Measurements from ENCODE around the gene CYLD.

Gene CYLD

DNA sequence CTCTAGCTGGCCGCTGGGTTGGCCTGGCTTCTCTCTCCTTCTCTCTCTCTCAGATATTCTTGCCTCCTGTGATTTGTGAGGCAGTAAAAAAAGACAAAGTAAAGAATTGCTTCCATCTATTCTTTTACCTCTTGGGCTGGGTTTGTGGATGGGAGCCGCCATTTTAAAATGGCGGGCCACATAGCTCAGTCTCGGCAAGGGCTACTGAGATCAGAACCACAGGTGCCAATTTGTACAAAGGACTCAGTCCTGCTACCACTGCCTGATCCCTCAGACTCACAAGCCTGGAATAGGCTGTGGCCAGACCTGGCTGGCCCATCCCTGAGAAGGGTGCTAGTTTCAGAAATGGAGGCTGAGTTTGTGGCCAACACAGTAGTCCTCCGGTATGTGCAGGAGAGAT lies 24.4 kb upstream of the CYLD start:
- Histone ChIP-seq H3K27me3 (ENCODE audit: control insufficient read depth, insufficient read depth, low read length) (no peaks in the 10 kb centered on the region), H3K36me3 (ENCODE audit: control insufficient read depth, insufficient read depth, low read length) (no peaks in the 10 kb centered on the region), H3K27ac (ENCODE audit: low read depth, low read length) (no peak overlapping the region), H3K4me1 (ENCODE audit: control insufficient read depth, insufficient read depth, low read length) (no peaks in the 10 kb centered on the region), H3K9ac (ENCODE audit: low read length) (no peak overlapping the region), H3K4me3 (ENCODE audit: low read length) (no peak overlapping the region)

DNA sequence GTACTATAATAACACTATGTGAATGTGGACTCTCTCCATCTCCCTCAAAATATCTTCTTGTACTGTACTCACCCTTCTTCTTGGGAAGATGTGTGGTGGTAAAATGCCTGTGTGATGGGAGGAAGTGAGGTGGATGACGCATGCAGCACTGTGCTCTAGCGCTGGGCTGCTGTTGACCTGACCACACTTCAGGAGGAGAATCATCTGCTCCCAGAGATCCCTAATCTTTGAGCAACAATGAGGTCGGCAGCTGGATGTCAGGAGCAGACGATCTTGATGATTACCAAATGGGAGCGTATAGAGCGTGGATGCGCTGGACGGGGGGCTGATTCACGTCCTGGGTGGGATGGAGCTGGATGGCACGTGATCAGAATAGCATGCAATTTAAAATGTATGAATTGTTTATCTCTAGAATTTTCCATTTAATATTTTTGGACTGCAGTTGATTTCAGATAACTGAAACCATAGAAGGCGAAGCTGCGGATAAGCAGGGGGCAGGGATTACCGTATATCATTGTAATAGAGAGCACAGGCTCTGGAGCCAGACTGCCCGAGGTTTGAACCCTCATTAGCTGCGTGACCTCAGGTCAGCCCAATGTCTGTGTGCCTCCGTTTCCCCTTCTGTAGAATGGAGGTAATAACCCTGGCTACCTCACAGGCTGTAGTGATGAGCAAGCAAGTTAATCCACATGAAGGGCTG lies 23.7 kb upstream of the CYLD start:
- Histone ChIP-seq H3K4me3 (ENCODE audit: low read length) (no peak overlapping the region), H3K27ac (ENCODE audit: low read depth, low read length) (no peak overlapping the region), H3K36me3 (ENCODE audit: control insufficient read depth, insufficient read depth, low read length) (no peaks in the 10 kb centered on the region), H3K9ac (ENCODE audit: low read length) (no peak overlapping the region), H3K27me3 (ENCODE audit: control insufficient read depth, insufficient read depth, low read length) (no peaks in the 10 kb centered on the region), H3K4me1 (ENCODE audit: control insufficient read depth, insufficient read depth, low read length) (no peaks in the 10 kb centered on the region)

DNA sequence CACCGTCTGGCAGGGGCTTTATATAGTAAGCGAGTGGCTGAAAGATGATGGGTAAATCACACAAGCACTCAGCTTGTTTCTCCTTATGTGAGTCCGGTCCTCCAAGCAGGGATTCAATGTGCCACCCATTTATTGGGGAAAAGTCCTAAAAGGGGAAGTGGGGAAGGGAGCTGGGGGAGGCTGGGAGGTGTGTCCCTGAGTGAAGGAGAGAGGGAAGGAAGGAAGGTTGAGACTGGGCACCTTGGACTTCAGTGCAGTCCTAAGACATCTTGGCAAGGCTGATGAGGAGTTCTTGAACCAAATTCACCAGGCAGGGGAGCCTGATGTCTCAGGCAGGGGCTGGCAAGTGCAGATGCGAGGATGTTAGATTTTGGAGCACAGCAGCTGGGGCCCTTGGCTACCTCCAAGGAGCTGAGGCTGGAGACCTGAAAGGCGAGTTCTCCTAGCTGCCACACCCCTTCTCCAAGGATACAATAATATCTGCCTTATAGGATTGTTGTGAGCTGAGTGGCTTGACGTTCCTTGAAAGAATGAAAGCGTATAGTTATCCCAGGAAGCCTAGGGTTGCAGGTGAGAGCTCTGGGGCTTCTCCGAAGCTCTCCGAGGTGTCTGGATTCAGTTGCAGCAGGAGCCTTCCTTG lies 23.0 kb upstream of the CYLD start:
- H3K4me1 ChIP-seq (ENCODE audit: control insufficient read depth, insufficient read depth, low read length) = no peaks in the 10 kb centered on the region
- no peaks in the 10 kb centered on the region for H3K36me3 ChIP-seq (ENCODE audit: control insufficient read depth, insufficient read depth, low read length)
- no peak overlapping the region for H3K27ac ChIP-seq (ENCODE audit: low read depth, low read length)
- H3K4me3 ChIP-seq (ENCODE audit: low read length) = no peak overlapping the region
- H3K27me3 ChIP-seq (ENCODE audit: control insufficient read depth, insufficient read depth, low read length) = no peaks in the 10 kb centered on the region
- H3K9ac ChIP-seq (ENCODE audit: low read length) = no peak overlapping the region

DNA sequence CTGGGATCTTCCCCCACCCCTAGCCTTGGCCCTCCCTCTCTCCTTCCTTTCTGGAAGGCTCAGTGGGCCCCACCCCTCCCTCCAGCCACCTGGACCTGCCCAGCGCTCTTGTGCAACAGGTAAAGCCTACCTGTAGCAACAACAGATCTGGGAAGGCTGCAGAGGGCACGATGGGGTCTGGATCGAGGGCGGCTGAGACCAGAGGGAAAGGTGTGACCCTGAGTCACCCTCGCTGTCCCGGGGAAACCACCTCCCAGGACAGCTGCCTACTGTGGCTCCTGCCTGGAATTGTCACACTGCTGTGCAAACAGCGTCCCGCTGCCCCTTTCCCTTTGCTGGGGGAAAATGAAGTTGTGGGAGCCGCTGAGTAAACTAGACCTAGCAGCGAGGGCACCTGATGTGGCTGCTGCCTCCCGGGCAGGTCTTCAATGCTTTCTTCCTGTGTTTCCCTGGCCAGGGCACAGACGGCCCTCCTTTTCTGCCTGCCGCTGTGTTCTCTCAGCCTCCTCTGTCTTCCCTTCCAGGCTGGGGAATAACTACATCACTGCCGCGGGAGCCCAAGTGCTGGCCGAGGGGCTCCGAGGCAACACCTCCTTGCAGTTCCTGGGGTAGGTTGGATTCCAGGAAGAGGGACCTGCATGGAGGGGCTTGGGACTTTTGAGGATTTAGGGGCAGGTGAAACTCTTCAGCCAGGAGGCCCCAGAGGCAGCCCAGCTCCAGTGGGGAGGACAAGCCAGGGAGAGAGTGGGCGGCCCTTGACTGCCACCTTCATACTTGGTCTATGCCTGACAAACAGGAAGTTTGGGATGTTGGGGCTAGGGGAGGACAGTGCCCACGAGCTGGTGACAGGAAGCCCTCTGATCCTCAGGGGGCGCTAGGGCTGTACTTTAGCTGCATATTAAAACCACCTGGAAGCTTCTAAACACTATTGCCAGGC lies 22.2 kb upstream of the CYLD start:
- H3K36me3 ChIP-seq (ENCODE audit: control insufficient read depth, insufficient read depth, low read length) = no peaks in the 10 kb centered on the region
- no peaks in the 10 kb centered on the region for H3K27me3 ChIP-seq (ENCODE audit: control insufficient read depth, insufficient read depth, low read length)
- H3K4me3 ChIP-seq (ENCODE audit: low read length) = peak overlapping the region; percentile 13
- H3K27ac ChIP-seq (ENCODE audit: low read depth, low read length) = no peak overlapping the region
- no peaks in the 10 kb centered on the region for H3K4me1 ChIP-seq (ENCODE audit: control insufficient read depth, insufficient read depth, low read length)
- no peak overlapping the region for H3K9ac ChIP-seq (ENCODE audit: low read length)

DNA sequence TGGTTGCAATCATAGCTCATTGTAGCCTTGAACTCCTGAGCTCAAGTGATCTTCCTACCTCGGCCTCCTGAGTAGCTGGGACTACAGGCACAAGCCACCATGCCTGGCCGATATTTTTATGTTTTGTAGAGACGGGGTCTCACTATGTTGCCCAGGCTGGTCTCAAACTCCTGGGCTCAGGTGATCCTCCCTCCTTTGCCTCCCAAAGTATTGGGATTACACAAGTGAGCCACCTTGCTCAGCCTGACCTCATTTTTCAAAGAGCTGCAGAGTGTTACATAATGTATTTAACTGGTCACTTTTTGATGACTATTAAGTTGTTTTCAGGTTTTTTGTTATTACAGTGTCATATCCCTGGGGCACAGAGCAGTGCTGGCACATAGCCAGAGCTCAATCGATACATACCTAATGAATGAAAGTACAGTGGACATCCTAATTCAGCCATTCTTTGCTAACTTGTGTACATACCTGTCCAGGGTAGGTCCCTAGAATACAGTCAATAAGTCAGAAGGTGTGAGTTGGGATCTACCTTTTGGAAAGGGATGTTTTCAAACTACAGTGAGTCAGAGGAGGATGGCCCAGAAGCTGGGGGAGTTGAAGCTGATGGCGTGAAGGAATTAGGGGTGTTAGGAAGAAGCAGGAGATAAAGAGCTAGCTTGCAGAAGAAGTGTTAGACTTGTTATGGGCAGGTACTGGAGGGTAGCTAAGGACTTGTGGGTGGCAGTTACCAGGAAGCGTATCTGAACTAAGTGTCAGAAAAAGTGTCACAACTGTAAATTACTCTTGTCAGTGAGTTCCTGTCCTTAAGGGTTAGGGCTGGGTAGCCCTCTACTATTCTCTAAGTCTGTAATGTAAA lies 20.1 kb upstream of the CYLD start:
- no peak overlapping the region for H3K4me3 ChIP-seq (ENCODE audit: low read length)
- H3K27ac ChIP-seq (ENCODE audit: low read depth, low read length) = no peak overlapping the region
- no peaks in the 10 kb centered on the region for H3K36me3 ChIP-seq (ENCODE audit: control insufficient read depth, insufficient read depth, low read length)
- H3K4me1 ChIP-seq (ENCODE audit: control insufficient read depth, insufficient read depth, low read length) = no peaks in the 10 kb centered on the region
- H3K27me3 ChIP-seq (ENCODE audit: control insufficient read depth, insufficient read depth, low read length) = no peaks in the 10 kb centered on the region
- H3K9ac ChIP-seq (ENCODE audit: low read length) = no peak overlapping the region

DNA sequence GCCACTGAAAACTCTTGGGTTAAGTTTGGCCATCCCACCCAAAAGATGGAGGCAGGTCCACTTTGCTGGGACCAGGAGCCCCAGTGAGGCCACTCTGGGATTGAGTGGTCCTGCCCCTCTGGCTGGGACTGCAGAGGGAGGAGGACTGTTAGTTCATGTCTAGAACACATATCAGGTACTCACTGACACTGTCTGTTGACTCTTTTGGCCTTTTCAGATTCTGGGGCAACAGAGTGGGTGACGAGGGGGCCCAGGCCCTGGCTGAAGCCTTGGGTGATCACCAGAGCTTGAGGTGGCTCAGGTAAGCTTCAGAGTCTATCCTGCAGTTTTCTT lies 19.5 kb upstream of the CYLD start:
- Histone ChIP-seq H3K36me3 (ENCODE audit: control insufficient read depth, insufficient read depth, low read length) (no peaks in the 10 kb centered on the region), H3K4me1 (ENCODE audit: control insufficient read depth, insufficient read depth, low read length) (no peaks in the 10 kb centered on the region), H3K9ac (ENCODE audit: low read length) (no peak overlapping the region), H3K27me3 (ENCODE audit: control insufficient read depth, insufficient read depth, low read length) (no peaks in the 10 kb centered on the region), H3K4me3 (ENCODE audit: low read length) (no peak overlapping the region), H3K27ac (ENCODE audit: low read depth, low read length) (no peak overlapping the region)

DNA sequence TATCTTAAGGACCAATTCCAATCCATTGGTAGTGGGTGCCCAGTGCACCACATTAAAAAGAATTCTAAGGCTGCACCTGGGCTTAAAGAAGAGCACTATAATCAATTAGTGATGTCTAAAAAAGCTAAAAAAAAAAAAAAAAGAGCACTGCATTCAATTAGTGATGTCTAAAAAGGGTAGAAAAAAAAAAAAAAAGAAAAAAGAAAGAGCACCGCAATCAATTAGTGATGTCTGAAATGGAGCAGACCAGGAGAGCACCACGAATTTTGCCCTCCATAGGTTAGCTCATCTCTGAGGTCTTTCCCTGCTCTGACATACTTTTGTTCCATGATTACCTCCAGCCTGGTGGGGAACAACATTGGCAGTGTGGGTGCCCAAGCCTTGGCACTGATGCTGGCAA lies 18.9 kb upstream of the CYLD start:
- Histone ChIP-seq H3K4me1 (ENCODE audit: control insufficient read depth, insufficient read depth, low read length) (no peaks in the 10 kb centered on the region), H3K36me3 (ENCODE audit: control insufficient read depth, insufficient read depth, low read length) (no peaks in the 10 kb centered on the region), H3K27me3 (ENCODE audit: control insufficient read depth, insufficient read depth, low read length) (no peaks in the 10 kb centered on the region), H3K9ac (ENCODE audit: low read length) (no peak overlapping the region), H3K4me3 (ENCODE audit: low read length) (no peak overlapping the region), H3K27ac (ENCODE audit: low read depth, low read length) (no peak overlapping the region)

DNA sequence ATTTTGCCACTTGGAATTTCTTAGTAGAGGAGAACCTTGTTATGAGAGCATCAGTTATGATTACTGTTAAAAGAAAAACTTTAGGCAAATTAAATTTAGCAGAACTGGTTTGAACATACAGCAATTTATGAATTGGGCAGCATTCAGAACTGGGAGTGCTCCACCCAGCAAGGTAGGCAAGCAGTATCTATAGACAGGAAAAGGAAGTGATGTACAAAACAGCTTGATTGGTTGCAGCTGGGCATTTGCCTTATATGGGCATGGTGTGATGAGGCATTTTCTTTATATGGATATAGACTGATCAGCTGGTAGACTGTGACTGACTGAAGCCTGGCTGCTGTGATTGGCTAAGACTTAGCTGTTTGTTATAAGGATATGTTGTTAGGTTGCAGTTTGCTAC lies 17.6 kb upstream of the CYLD start:
- H3K4me3 ChIP-seq (ENCODE audit: low read length) = no peak overlapping the region
- H3K27me3 ChIP-seq (ENCODE audit: control insufficient read depth, insufficient read depth, low read length) = no peaks in the 10 kb centered on the region
- no peak overlapping the region for H3K27ac ChIP-seq (ENCODE audit: low read depth, low read length)
- H3K4me1 ChIP-seq (ENCODE audit: control insufficient read depth, insufficient read depth, low read length) = no peaks in the 10 kb centered on the region
- no peak overlapping the region for H3K9ac ChIP-seq (ENCODE audit: low read length)
- no peaks in the 10 kb centered on the region for H3K36me3 ChIP-seq (ENCODE audit: control insufficient read depth, insufficient read depth, low read length)

DNA sequence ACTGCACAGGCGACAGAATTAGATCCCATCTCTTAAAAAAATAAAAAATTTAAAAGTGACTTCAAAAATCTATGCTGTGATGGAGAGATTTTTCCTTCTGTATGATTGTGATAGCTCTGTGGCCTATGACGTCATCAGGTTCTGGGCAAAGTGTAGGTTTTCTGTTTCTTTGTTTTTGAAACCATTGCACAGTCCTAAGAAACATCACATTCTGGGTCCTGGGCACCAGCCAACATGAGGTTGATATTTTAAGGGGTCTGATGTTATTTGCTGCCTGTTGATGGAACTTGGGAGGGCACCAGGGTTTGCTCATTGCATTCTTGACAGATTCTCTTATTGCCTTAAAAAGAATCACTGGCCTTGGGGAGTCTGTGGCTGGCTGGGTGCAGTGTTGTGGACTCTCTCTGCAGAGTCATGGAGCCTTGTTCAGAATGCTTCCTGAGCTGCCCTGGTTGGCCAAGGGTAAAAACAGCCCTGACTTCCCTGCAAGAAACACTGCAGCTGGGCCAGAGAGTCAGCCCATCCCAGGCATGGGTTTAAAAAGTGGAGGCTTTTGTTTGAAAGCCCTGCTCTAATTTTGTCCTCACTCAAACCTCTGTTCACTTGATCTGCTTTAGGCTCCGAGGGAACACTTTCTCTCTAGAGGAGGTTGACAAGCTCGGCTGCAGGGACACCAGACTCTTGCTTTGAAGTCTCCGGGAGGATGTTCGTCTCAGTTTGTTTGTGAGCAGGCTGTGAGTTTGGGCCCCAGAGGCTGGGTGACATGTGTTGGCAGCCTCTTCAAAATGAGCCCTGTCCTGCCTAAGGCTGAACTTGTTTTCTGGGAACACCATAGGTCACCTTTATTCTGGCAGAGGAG lies 10.5 kb upstream of the CYLD start:
- Histone ChIP-seq H3K27me3 (ENCODE audit: control insufficient read depth, insufficient read depth, low read length) (no peaks in the 10 kb centered on the region), H3K27ac (ENCODE audit: low read depth, low read length) (no peak overlapping the region), H3K9ac (ENCODE audit: low read length) (no peak overlapping the region), H3K36me3 (ENCODE audit: control insufficient read depth, insufficient read depth, low read length) (no peaks in the 10 kb centered on the region), H3K4me3 (ENCODE audit: low read length) (no peak overlapping the region), H3K4me1 (ENCODE audit: control insufficient read depth, insufficient read depth, low read length) (no peaks in the 10 kb centered on the region)

DNA sequence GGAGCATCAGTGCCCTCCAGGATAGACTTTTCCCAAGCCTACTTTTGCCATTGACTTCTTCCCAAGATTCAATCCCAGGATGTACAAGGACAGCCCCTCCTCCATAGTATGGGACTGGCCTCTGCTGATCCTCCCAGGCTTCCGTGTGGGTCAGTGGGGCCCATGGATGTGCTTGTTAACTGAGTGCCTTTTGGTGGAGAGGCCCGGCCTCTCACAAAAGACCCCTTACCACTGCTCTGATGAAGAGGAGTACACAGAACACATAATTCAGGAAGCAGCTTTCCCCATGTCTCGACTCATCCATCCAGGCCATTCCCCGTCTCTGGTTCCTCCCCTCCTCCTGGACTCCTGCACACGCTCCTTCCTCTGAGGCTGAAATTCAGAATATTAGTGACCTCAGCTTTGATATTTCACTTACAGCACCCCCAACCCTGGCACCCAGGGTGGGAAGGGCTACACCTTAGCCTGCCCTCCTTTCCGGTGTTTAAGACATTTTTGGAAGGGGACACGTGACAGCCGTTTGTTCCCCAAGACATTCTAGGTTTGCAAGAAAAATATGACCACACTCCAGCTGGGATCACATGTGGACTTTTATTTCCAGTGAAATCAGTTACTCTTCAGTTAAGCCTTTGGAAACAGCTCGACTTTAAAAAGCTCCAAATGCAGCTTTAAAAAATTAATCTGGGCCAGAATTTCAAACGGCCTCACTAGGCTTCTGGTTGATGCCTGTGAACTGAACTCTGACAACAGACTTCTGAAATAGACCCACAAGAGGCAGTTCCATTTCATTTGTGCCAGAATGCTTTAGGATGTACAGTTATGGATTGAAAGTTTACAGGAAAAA lies 9.7 kb upstream of the CYLD start:
- Histone ChIP-seq H3K36me3 (ENCODE audit: control insufficient read depth, insufficient read depth, low read length) (no peaks in the 10 kb centered on the region), H3K27ac (ENCODE audit: low read depth, low read length) (no peak overlapping the region), H3K27me3 (ENCODE audit: control insufficient read depth, insufficient read depth, low read length) (no peaks in the 10 kb centered on the region), H3K4me1 (ENCODE audit: control insufficient read depth, insufficient read depth, low read length) (no peaks in the 10 kb centered on the region), H3K9ac (ENCODE audit: low read length) (no peak overlapping the region), H3K4me3 (ENCODE audit: low read length) (no peak overlapping the region)

DNA sequence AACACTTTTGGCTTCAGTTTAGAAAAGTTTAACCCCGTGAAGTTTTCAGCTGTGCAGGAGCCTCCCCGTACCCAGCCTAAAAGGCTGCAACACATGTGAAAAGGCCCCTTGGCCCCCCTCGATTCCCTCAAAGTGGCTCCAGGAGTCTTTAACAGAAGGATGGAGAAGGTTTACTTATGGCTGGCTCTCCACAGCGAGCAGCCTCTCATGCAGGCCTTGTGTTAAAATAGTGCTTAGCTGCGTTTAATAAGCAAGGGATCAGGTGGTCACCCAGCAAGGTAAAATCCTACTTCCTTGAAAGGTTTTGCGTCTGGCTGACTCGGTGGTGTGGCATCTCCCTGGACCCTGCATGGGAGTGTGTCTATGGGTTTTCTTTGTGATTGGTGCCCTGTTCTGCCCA lies 8.4 kb upstream of the CYLD start:
- no peak overlapping the region for H3K27ac ChIP-seq (ENCODE audit: low read depth, low read length)
- no peaks in the 10 kb centered on the region for H3K36me3 ChIP-seq (ENCODE audit: control insufficient read depth, insufficient read depth, low read length)

More for the DNA sequence above, 8.4 kb upstream of the CYLD start:
- Histone ChIP-seq H3K4me3 (ENCODE audit: low read length) (no peak overlapping the region), H3K27me3 (ENCODE audit: control insufficient read depth, insufficient read depth, low read length) (no peaks in the 10 kb centered on the region), H3K9ac (ENCODE audit: low read length) (no peak overlapping the region), H3K4me1 (ENCODE audit: control insufficient read depth, insufficient read depth, low read length) (no peaks in the 10 kb centered on the region)

Data from rectal smooth muscle tissue (tissue), 1 donor.